H9 (cell line): ENCODE measurements around the gene PDE2A. TPM values are rescaled to one million over a fixed set of nuclear protein-coding genes. Genes with fewer than 3 reads are reported as not detected.
A peak's percentile ranks its signal among the peaks of the same experiment; 100 is the strongest.

Experiments
- DNase-seq: peaks from one replicate; pipeline ENCODE4 v3.0.0-alpha.2; 2017
- H2AFZ ChIP-seq: one replicate; pipeline ENCODE4 v1.6.1; 2013; ENCODE audit warnings: mild to moderate bottlenecking, low read length, control low read depth, moderate library complexity
- H2AK5ac ChIP-seq: 2 replicates; pipeline ENCODE4 v1.6.1; 2013; ENCODE audit warnings: low read length, control low read depth, mixed read lengths; ENCODE audit not compliant: insufficient read length
- H2BK120ac ChIP-seq: one replicate; pipeline ENCODE4 v1.6.1; 2013; ENCODE audit warnings: low read depth, mild to moderate bottlenecking, low read length, control low read depth, inconsistent platforms; ENCODE audit not compliant: poor library complexity, severe bottlenecking
- H2BK12ac ChIP-seq: 2 replicates; pipeline ENCODE4 v1.6.1; 2013; ENCODE audit warnings: low read length, control low read depth, mixed read lengths, low read depth; ENCODE audit not compliant: insufficient read length
- H2BK15ac ChIP-seq: 2 replicates; pipeline ENCODE4 v1.6.1; 2013; ENCODE audit warnings: low read depth, low read length, control low read depth
- H2BK20ac ChIP-seq: one replicate; pipeline ENCODE4 v1.6.1; 2013; ENCODE audit warnings: low read depth, mild to moderate bottlenecking, low read length, control low read depth, inconsistent platforms; ENCODE audit not compliant: poor library complexity, severe bottlenecking
- H2BK5ac ChIP-seq: 2 replicates; pipeline ENCODE4 v1.6.1; 2013; ENCODE audit warnings: low read length, control low read depth, mixed read lengths; ENCODE audit not compliant: insufficient read length
- H3K14ac ChIP-seq: 2 replicates; pipeline ENCODE4 v1.6.1; 2013; ENCODE audit warnings: low read length, control low read depth; ENCODE audit not compliant: insufficient read depth
- H3K18ac ChIP-seq: 2 replicates; pipeline ENCODE4 v1.6.1; 2013; ENCODE audit warnings: low read depth, mild to moderate bottlenecking, mixed read lengths, low read length, control low read depth; ENCODE audit not compliant: insufficient read length
- H3K23ac ChIP-seq: 2 replicates; pipeline ENCODE4 v1.6.1; 2013; ENCODE audit warnings: low read length, control low read depth, mixed read lengths, low read depth; ENCODE audit not compliant: insufficient read length
- H3K23me2 ChIP-seq: 2 replicates; pipeline ENCODE4 v1.6.1; 2013; ENCODE audit warnings: low read depth, mild to moderate bottlenecking, mixed read lengths, low read length, control low read depth; ENCODE audit not compliant: insufficient read length, poor library complexity, severe bottlenecking
- H3K27ac ChIP-seq: 2 replicates; pipeline ENCODE4 v1.5.1; 2013; ENCODE audit warnings: low read length, control low read depth, mixed read lengths, low read depth; ENCODE audit not compliant: insufficient read length
- H3K27me3 ChIP-seq: 2 replicates; pipeline ENCODE4 v1.6.1; 2013; ENCODE audit warnings: low read length, control low read depth, inconsistent platforms; ENCODE audit not compliant: insufficient read depth
- H3K4ac ChIP-seq: 2 replicates; pipeline ENCODE4 v1.6.1; 2013; ENCODE audit warnings: low read depth, mild to moderate bottlenecking, control low read depth, inconsistent platforms, low read length, moderate library complexity
- H3K4me1 ChIP-seq: 2 replicates; pipeline ENCODE4 v1.6.1; 2013; ENCODE audit warnings: low read length, control low read depth, inconsistent platforms; ENCODE audit not compliant: insufficient read depth
- H3K4me2 ChIP-seq: 2 replicates; pipeline ENCODE4 v1.6.1; 2013; ENCODE audit warnings: low read length, control low read depth, mixed read lengths; ENCODE audit not compliant: insufficient read length, insufficient read depth
- H3K56ac ChIP-seq: 2 replicates; pipeline ENCODE4 v1.6.1; 2013; ENCODE audit warnings: low read depth, mild to moderate bottlenecking, mixed read lengths, low read length, control low read depth; ENCODE audit not compliant: insufficient read length
- H3K79me1 ChIP-seq: 2 replicates; pipeline ENCODE4 v1.6.1; 2013; ENCODE audit warnings: low read depth, mild to moderate bottlenecking, moderate library complexity, low read length, control low read depth, inconsistent platforms; ENCODE audit not compliant: insufficient read depth, poor library complexity, severe bottlenecking
- H3K79me2 ChIP-seq: 2 replicates; pipeline ENCODE4 v1.6.1; 2013; ENCODE audit warnings: low read length, control low read depth, inconsistent platforms; ENCODE audit not compliant: insufficient read depth
- H3K9ac ChIP-seq: 2 replicates; pipeline ENCODE4 v1.6.1; 2013; ENCODE audit warnings: low read length, control low read depth, mixed read lengths; ENCODE audit not compliant: insufficient read length; ENCODE audit errors: extremely low read depth
- H3K9me3 ChIP-seq: one replicate; pipeline ENCODE4 v1.6.1; 2013; ENCODE audit warnings: low read depth, low read length, inconsistent platforms; ENCODE audit not compliant: control insufficient read depth
- H3T11ph ChIP-seq: one replicate; pipeline ENCODE4 v1.6.1; 2013; ENCODE audit warnings: mild to moderate bottlenecking, low read length, control low read depth, inconsistent platforms
- H4K20me1 ChIP-seq: one replicate; pipeline ENCODE4 v1.6.1; 2013; ENCODE audit not compliant: control insufficient read depth, insufficient read length, insufficient read depth
- H4K5ac ChIP-seq: 2 replicates; pipeline ENCODE4 v1.6.1; 2013; ENCODE audit warnings: low read depth, mild to moderate bottlenecking, mixed read lengths, low read length, control low read depth; ENCODE audit not compliant: insufficient read length
- H4K8ac ChIP-seq: replicated peaks from 2 replicates; pipeline ENCODE4 v1.6.1; 2013; ENCODE audit warnings: low read length, control low read depth, mixed read lengths, low read depth; ENCODE audit not compliant: insufficient read length
- H4K91ac ChIP-seq: 2 replicates; pipeline ENCODE4 v1.6.1; 2013; ENCODE audit warnings: low read depth, mild to moderate bottlenecking, moderate library complexity, mixed read lengths, low read length, control low read depth; ENCODE audit not compliant: insufficient read length
- H3K27ac Mint-ChIP-seq, 3 experiments: 2 replicates in 2 of 3; 3 replicates in 1 of 3; pipeline ENCODE4 v1.8.0; 2020 to 2021; ENCODE audit warnings: mixed read lengths in 3 of 3, mild to moderate bottlenecking in 1 of 3, moderate library complexity in 1 of 3
- H3K27me3 Mint-ChIP-seq: 2 replicates; pipeline ENCODE4 v1.8.0; 2021; ENCODE audit warnings: low read depth, mild to moderate bottlenecking, moderate library complexity, mixed read lengths
- H3K36me3 Mint-ChIP-seq, 3 experiments: 2 replicates in 2 of 3; 3 replicates in 1 of 3; pipeline ENCODE4 v1.8.0; 2020 to 2021; ENCODE audit warnings: low read depth in 3 of 3, mixed read lengths in 3 of 3; ENCODE audit not compliant: insufficient read depth in 1 of 3
- H3K4me1 Mint-ChIP-seq, 2 experiments: 2 replicates each; pipeline ENCODE4 v1.8.0; 2020; ENCODE audit warnings: mixed read lengths in 2 of 2
- H3K4me3 Mint-ChIP-seq, 2 experiments: 2 replicates in 1 of 2; 3 replicates in 1 of 2; pipeline ENCODE4 v1.8.0; 2020 to 2021; ENCODE audit warnings: mild to moderate bottlenecking in 2 of 2, mixed read lengths in 2 of 2, moderate library complexity in 1 of 2
- H3K9me3 Mint-ChIP-seq, 2 experiments: 2 replicates in 1 of 2; 3 replicates in 1 of 2; pipeline ENCODE4 v1.8.0; 2020; ENCODE audit warnings: mild to moderate bottlenecking in 2 of 2, mixed read lengths in 2 of 2, moderate library complexity in 1 of 2
- WGBS: extraction: QIAGEN DNeasy Blood & Tissue Kit; methylation state at CpG from one replicate; pipeline ENCODE4 v1.1.7; 2013; ENCODE audit warnings: missing lambda C conversion rate, low lambda C conversion rate, mixed read lengths; ENCODE audit not compliant: insufficient read length; ENCODE audit errors: extremely low coverage; 5-methylcytosine and 5-hydroxymethylcytosine counted together
- total RNA-seq: library from RNA; stranded (reverse); gene quantifications from 2 replicates; pipeline ENCODE4 v1.2.1, GENCODE V29; 2021
- TF ChIP-seq, protein P1 (sequence below): fragments of 200-600 bp; sonication (generic); conservative IDR thresholded peaks from 3 replicates; pipeline ENCODE4 v1.8.0; 2021; ENCODE audit warnings: antibody characterized with exemption, mild to moderate bottlenecking

Gene PDE2A
- total RNA-seq, 1 experiment from 2014 or later: 3.4 TPM

DNA sequence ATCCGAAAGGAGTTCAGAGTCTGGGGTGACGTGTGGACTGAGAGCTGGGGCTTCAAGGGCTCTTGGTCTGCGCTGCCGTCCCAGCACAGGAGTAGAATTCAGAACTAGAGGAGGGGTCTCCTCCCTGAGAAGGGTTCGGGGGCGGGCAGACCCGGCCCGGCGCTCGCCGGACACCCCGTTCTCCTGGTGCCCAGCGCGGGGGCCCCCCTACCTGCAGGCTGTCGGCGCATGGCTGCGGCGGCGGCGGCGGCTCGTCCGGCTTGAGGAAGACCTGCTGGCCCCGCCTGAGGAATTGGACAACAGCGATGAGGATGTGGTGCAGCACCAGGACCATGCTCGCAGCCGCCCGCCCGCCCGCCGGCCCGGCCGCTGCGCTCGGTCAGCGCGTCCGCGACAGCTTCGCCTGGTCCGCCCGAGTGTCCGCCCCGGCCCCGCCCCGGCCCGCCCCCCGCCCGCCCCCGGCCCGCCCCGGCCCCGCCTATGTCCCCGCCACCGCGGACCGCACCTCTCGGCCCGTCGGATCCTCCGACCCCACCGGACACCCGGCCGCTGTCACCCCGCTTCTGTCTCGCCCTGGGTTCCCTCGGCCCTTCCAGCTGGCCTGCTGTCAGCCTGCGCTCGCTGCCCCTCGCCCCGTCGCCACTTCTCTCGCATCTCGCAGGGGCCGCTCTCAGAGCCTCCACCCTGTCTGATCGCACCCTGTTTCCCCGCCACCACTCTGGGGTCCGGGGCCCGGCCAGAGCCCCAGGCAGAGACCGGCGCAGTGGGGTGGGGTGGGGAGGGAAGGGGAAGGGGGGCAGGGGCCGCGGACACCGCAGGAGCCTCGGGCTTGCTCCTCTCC lies 32.0 kb downstream of the PDE2A start:
- no peaks in the 10 kb centered on the region for H3K79me1 ChIP-seq
- no peak overlapping the region for H3K9ac ChIP-seq
- H2BK20ac ChIP-seq: no peak overlapping the region
- H3K23ac ChIP-seq: no peak overlapping the region
- Mint-ChIP-seq H3K27ac (no peak overlapping the region), H3K9me3 (no peaks in the 10 kb centered on the region), H3K27me3 (peaks cover 30% of the 10 kb centered on the region), H3K4me3 (peak overlapping the region; percentile 64 to 78), H3K36me3 (no peaks in the 10 kb centered on the region), H3K4me1 (peaks cover 6% of the 10 kb centered on the region in 2 experiments)
- H2BK12ac ChIP-seq: no peak overlapping the region
- no peak overlapping the region for H2AK5ac ChIP-seq
- TF ChIP-seq, protein P1, sequence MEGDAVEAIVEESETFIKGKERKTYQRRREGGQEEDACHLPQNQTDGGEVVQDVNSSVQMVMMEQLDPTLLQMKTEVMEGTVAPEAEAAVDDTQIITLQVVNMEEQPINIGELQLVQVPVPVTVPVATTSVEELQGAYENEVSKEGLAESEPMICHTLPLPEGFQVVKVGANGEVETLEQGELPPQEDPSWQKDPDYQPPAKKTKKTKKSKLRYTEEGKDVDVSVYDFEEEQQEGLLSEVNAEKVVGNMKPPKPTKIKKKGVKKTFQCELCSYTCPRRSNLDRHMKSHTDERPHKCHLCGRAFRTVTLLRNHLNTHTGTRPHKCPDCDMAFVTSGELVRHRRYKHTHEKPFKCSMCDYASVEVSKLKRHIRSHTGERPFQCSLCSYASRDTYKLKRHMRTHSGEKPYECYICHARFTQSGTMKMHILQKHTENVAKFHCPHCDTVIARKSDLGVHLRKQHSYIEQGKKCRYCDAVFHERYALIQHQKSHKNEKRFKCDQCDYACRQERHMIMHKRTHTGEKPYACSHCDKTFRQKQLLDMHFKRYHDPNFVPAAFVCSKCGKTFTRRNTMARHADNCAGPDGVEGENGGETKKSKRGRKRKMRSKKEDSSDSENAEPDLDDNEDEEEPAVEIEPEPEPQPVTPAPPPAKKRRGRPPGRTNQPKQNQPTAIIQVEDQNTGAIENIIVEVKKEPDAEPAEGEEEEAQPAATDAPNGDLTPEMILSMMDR: no peak
- no peak overlapping the region for H2AFZ ChIP-seq
- no peaks in the 10 kb centered on the region for H4K20me1 ChIP-seq
- no peak overlapping the region for H3K14ac ChIP-seq
- no peak overlapping the region for H3K4ac ChIP-seq
- H4K8ac ChIP-seq: no peak overlapping the region
- peaks cover 23% of the 10 kb centered on the region; the same call in 1 of the 2 replicates for H3K27me3 ChIP-seq
- no peak overlapping the region for H4K5ac ChIP-seq
- no peak overlapping the region for H3K56ac ChIP-seq
- H3K23me2 ChIP-seq: peaks cover 11% of the 10 kb centered on the region
- WGBS: no CpG with 5 or more reads among the region's 85 CpGs
- H3K27ac ChIP-seq: no peak overlapping the region
- H3K4me1 ChIP-seq: no peaks in the 10 kb centered on the region; the same call in 1 of the 2 replicates
- no peak overlapping the region for H3T11ph ChIP-seq
- peak overlapping the region; percentile 46 for H3K4me2 ChIP-seq
- no peak overlapping the region for H2BK5ac ChIP-seq
- no peak overlapping the region for H3K18ac ChIP-seq
- H2BK15ac ChIP-seq: no peak overlapping the region
- H2BK120ac ChIP-seq: no peak overlapping the region
- H3K9me3 ChIP-seq: no peaks in the 10 kb centered on the region
- no peak overlapping the region for H4K91ac ChIP-seq
- H3K79me2 ChIP-seq: no peaks in the 10 kb centered on the region
- peak; percentile 60 for DNase-seq
